Brain pericyte (primary cell): ENCODE data around the gene TPD52L1.

ENCODE experiments used
- DNase-seq: peaks from one replicate; pipeline ENCODE4 v3.0.0-alpha.2; 2012; ENCODE audit warnings: low read depth, low spot score

The TPD52L1 gene

DNA sequence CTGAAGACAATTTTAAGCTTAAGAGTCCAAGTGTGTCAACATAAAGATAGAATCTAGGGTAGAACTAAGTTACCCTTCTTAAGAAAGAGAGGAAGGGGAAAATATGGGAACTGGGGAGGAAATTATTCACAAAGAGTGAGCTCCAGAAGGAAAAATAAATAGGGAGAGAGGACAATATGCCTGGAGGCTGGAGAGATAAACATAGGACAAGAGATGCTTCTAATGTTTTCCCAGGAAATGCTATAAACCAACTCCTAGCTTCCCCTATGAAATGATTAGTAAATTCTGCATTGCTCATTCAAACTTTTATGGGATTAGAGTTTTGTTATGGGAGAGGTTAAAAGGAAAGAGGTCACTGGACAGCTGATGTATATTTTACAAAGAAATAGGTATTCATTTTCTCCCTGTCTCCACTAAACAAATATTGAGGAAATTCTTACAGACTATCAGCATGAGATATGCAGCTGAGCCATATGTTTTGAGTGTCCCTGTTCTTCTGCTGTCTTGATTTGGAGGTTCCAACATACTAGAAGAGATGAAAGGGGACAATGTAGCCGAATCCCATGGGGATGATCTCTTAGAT lies 22.0 kb downstream of the TPD52L1 start:
- no peak for DNase-seq

DNA sequence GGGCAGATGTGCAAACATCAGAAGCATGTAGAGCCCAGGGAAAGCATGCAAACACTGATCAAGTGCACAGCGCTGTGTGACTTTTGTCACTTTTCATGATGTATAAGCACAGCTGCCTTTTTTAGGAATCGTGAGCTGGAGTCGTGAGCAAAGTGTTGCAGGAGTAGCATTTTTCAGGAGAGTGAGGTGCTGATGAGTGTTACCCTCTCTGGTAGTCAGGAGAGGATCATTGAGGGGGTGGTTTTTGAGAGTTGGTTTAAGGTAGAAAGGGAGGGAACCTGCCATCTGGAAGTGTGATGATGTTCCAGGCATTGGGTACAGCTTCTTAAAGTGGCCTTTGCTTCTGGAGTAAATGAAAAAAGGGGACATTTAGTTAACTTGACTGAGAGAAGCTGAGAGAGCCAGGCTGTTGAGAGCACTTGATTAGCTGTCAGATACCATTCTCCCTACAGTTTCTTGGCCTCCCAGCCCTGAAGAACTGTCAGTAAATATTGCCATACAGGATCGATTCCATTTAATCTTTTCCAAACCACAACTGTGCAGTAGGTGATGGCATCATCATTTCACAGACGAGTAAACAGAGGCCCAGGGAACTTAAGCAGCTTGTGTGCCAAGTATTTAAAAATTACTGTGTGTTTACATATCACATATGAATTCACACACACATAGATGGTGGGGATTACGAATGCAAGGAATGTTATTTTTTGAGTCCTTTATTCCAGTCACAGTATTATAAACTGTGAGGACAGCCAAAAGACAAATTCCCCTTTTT lies 28.9 kb downstream of the TPD52L1 start:
- no peak for DNase-seq

GRCh38 chr6:125183391-125183790 lies 29.8 kb downstream of the TPD52L1 start:
- DNase-seq, result no peak

DNA sequence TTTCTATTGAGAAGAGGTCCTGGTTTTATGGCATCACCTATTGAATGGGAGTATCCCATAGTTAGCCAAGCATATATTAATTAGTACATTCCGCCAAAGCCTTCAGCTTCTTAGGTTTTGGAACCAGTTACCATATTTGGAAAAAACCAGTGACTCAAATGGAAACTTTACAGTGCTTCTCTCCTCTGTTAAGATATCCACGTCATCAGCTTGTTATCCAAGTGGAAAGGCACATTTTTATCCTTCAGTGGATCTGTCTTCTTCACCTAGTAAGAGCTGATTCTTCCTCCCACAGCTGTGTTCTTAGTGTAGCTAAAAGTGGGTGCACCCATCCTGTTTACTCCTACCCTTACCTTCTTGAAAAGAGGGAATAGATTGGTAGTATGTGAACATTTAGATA lies 34.5 kb downstream of the TPD52L1 start:
- DNase-seq, result no peak

GRCh38 chr6:125188594-125189203 lies 35.1 kb downstream of the TPD52L1 start:
- DNase-seq, result no peak

GRCh38 chr6:125189494-125189893 lies 35.9 kb downstream of the TPD52L1 start:
- DNase-seq, result no peak

DNA sequence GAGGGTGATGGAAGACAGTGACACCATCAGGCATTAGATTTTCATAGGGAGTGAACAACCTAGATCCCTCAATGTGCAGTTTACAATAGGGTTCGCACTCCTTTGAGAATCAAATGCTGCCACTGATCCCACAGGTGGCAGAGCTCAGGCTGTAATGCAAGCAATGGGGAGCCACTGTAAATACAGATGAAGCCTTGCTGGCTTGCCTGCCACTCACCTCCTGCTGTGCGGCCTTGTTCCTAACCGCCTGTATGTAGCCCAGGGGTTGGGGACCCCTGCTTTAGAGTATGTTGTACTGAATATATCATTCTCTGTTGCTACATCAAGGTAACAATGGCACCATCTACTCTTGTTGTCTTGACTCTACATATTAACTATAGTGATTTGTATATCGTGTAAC lies 37.1 kb downstream of the TPD52L1 start:
- no peak for DNase-seq

GRCh38 chr6:125191916-125192609 lies 38.5 kb downstream of the TPD52L1 start:
- DNase-seq, result peak; percentile 67

DNA sequence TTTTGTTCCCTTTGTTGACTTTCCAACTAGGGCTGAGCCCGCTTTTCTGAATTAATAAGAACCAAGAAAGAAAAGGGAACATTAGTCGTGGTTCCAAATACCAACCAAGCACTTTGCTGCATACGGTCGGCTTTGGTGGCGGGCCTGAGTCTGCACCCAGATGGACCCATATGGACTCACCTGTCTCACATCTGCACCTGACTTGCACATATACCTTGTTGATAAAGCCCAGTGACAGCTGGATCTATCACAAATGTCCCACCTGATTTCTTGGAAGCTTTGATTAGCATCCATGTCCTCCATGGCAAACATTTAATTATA lies 39.0 kb downstream of the TPD52L1 start:
- DNase-seq, result no peak

GRCh38 chr6:125193208-125193607 lies 39.6 kb downstream of the TPD52L1 start:
- DNase-seq, result no peak

- no peak for DNase-seq
These were observed 41.4 kb downstream of the TPD52L1 start for GRCh38 chr6:125194941-125195340.

DNA sequence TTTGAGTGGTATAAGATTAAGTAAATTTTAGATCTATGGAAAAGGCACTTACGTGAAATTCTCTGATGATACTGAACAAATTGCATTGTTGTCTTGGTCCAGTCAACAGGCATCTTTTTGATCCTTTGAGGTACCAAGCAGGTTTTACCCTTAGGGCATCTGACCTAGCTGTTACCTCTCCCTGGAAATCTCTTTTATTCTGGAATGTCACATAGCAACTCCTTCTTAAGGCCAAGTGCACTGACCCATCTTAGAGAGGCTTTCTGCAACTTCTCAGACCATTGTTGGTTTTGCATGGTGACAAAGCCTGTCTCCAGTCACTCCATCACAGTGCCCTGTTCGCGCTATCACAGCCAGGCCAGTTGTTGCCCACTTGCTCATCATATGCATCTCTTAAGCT lies 42.0 kb downstream of the TPD52L1 start:
- DNase-seq, result no peak

DNA sequence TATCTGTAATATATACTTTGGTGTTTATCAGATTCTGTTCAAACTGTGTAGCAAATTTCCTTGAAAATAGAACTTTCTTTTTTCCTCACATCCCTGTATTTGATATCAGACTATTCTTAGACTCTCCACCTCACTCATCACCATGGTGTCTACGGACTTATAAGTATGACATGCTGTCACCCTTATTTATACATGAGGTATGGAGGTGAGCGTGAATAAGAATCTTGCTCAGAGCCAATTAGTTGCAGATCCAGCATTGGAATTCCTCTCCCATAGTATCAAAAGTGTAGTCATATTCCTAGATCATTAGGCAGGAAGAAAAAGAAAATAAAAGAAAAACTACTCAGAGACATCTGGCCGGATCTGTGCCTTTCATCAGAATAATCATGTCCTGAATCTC lies 43.0 kb downstream of the TPD52L1 start:
- no peak for DNase-seq

DNA sequence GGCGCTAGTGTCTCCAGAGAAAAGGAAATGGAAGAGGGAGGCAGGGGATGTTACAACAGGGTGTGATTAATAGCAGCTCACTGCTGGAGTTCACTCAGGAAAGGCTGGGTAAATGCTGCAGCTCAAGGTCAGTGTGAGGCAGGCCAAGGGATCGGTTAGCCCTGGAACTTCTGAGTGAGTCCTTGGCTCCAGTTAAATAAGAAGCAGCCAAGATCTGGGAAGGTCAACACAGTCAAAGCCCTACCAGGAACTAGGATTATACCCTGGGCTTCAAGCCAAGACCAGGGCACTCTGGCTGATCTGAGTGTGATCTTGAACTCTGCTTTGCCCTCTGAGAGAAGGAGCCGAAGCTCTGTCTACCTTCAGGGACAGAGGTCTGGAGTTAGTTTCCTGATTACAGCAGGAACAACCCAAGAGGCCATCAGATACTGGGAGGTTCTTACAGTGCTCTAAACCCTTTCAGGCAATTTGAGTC lies 44.3 kb downstream of the TPD52L1 start:
- no peak for DNase-seq

DNA sequence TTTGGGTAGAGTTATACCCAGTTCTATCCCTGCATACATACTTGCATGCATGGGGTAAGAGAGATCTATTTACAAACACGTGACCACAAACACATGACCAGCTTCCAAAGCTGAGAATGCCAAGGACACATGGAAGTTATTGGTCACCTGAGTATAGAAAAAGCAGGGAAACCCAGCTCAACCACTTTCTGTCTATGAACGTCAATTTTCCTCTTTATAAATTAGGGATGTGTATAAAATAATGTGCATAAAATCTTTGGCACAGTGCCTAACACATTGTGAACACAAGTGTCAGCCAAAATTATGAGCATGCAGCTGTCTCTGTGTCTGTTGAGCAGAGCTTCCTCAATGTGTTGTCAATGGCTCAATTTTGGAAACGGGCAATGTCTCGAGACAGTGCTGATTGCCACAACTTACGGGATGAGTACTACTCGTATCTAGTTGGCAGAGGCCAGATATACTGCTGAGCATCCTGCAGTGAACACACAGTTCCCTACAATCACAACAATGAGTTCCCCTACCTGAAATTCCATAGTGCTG lies 44.9 kb downstream of the TPD52L1 start:
- DNase-seq, result no peak

- no peak for DNase-seq
These were observed 47.4 kb downstream of the TPD52L1 start for GRCh38 chr6:125200941-125201340.

DNA sequence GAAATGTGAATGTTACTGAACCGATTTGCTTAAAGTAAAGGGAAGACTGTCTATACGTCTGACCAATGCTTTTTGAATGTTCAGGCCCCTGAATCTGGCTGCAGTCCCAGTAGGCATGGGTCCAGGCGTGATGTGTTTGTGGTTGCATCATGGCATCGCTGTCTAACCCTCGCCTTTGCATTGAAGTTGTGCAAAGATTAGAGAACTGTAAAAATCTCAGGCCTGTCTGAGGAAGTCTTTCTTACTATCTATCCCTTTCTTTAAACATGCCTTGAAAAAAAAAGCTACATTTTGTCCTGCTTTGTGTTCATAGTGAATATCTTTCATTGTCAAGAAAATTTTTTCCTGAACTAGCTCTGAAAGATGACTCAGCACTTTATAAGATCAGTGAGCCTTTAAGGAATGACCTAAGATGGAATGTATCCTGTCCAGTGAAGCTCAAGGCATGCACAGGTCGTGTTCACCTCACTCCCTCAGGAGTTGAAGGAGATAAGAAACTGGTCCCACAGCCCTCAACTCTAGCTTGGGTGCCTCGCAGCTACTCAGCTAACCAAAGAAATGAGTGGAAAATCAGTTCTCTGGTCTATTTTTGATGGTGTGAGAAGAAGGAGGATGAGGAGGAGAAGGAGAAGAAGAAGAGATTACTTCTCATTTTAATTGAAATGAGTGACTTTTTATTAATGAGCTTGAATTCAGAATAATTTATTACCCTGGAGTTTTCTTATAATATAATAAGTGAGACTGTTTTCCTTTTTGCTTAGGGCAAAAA lies 48.6 kb downstream of the TPD52L1 start:
- DNase-seq, result peak; percentile 70

DNA sequence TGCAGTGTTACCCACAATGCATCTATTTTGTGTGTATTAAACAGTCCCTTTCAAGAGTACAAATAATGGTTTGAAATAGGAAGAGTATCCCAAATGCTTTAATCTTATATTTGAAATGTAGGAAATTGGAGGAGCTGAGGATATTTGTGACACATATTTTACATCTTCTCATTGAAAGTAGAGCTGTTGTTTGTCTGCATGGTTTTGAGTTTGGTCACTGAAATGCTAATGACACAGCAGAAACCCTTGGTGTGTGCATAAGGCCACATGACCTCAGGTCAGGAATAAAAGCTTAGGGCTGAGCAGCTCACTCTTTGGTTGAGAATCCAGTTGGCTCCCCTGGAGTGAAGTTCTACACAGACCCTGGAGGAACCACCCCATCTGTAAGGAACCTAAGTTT lies 49.8 kb downstream of the TPD52L1 start:
- no peak for DNase-seq

- DNase-seq, result no peak
These were observed 52.4 kb downstream of the TPD52L1 start for GRCh38 chr6:125205931-125206330.

GRCh38 chr6:125206389-125206788 lies 52.8 kb downstream of the TPD52L1 start:
- DNase-seq, result no peak

- DNase-seq, result no peak
These were observed 54.4 kb downstream of the TPD52L1 start for GRCh38 chr6:125207956-125208355.
